GM19397 (cell line): Measurements from ENCODE around the gene B4GALT6.

Experiments used
- ATAC-seq: cut with Tn5 transposase; IDR thresholded peaks from one replicate; pipeline ENCODE4 v1.9.1; 2021; ENCODE audit warnings: mild to moderate bottlenecking, moderate library complexity; ENCODE audit not compliant: unreplicated experiment

Gene B4GALT6

GRCh38 chr18:31694297-31694696 lies 9.9 kb upstream of the B4GALT6 start:
- ATAC-seq, result no peak

- ATAC-seq, result no peak
Measured at GRCh38 chr18:31688606-31689005, 4.2 kb upstream of the B4GALT6 start.

- ATAC-seq, result no peak
Measured at GRCh38 chr18:31686986-31687928, 2.9 kb upstream of the B4GALT6 start.

- no peak for ATAC-seq
Measured at GRCh38 chr18:31686572-31686971, 2.2 kb upstream of the B4GALT6 start.

- peak; percentile 70 for ATAC-seq
Measured at GRCh38 chr18:31685097-31686082, 1.0 kb upstream of the B4GALT6 start.

- ATAC-seq, result no peak
Measured at GRCh38 chr18:31683968-31684278, 458 bp downstream of the B4GALT6 start.

GRCh38 chr18:31683106-31683505 lies 1.3 kb downstream of the B4GALT6 start:
- ATAC-seq, result no peak

GRCh38 chr18:31680831-31681568 lies 3.4 kb downstream of the B4GALT6 start:
- no peak for ATAC-seq

GRCh38 chr18:31680433-31680811 lies 4.0 kb downstream of the B4GALT6 start:
- ATAC-seq, result no peak

- no peak for ATAC-seq
Measured at GRCh38 chr18:31679791-31680432, 4.5 kb downstream of the B4GALT6 start.

GRCh38 chr18:31679133-31679742 lies 5.1 kb downstream of the B4GALT6 start:
- no peak for ATAC-seq

GRCh38 chr18:31678425-31678824 lies 6.0 kb downstream of the B4GALT6 start:
- ATAC-seq, result no peak

- no peak for ATAC-seq
Measured at GRCh38 chr18:31677592-31677991, 6.8 kb downstream of the B4GALT6 start.

GRCh38 chr18:31675404-31675803 lies 9.0 kb downstream of the B4GALT6 start:
- no peak for ATAC-seq

GRCh38 chr18:31672628-31673135 lies 11.7 kb downstream of the B4GALT6 start:
- ATAC-seq, result no peak

GRCh38 chr18:31671951-31672350 lies 12.4 kb downstream of the B4GALT6 start:
- no peak for ATAC-seq

- ATAC-seq, result no peak
Measured at GRCh38 chr18:31669541-31669940, 14.8 kb downstream of the B4GALT6 start.

- ATAC-seq, result no peak
Measured at GRCh38 chr18:31667185-31667584, 17.2 kb downstream of the B4GALT6 start.

- ATAC-seq, result no peak
Measured at GRCh38 chr18:31666055-31666454, 18.3 kb downstream of the B4GALT6 start.

GRCh38 chr18:31664101-31664500 lies 20.3 kb downstream of the B4GALT6 start:
- ATAC-seq, result no peak
